WERI-Rb-1 (cell line): Measurements from ENCODE around the gene SAMD8.

Experiments used
- DNase-seq: peaks from one replicate; pipeline ENCODE4 v3.0.0-alpha.2; 2020
- H3K27ac ChIP-seq: fragments of 250-450 bp; sonication (Bioruptor Pico); 2 replicates; pipeline ENCODE4 v1.5.1; 2020; ENCODE audit warnings: mild to moderate bottlenecking, moderate library complexity
- H3K27me3 ChIP-seq: fragments of 250-450 bp; sonication (Bioruptor Pico); 2 replicates; pipeline ENCODE4 v1.5.1; 2021; ENCODE audit warnings: mild to moderate bottlenecking, low read depth, moderate library complexity; ENCODE audit not compliant: insufficient read depth, severe bottlenecking
- H3K36me3 ChIP-seq: fragments of 250-450 bp; sonication (Bioruptor Pico); 2 replicates; pipeline ENCODE4 v1.5.1; 2020; ENCODE audit warnings: mild to moderate bottlenecking, moderate library complexity
- H3K4me3 ChIP-seq: 2 replicates; pipeline ENCODE4 v1.5.1; 2011; ENCODE audit warnings: low read depth, mild to moderate bottlenecking, control low read depth, low read length
- H3K9me3 ChIP-seq: fragments of 250-450 bp; sonication (Bioruptor Pico); 2 replicates; pipeline ENCODE4 v1.5.1; 2021; ENCODE audit warnings: mild to moderate bottlenecking, moderate library complexity; ENCODE audit not compliant: severe bottlenecking
- TF ChIP-seq, protein P1 (sequence below): IDR thresholded peaks from 2 replicates; pipeline ENCODE4 v1.5.1; 2011; ENCODE audit warnings: low read depth, mild to moderate bottlenecking, control low read depth, inconsistent platforms, low read length

SAMD8 gene

GRCh38 chr10:75088640-75089039, 22.8 kb upstream of the SAMD8 start:
- Histone ChIP-seq H3K27me3 (no peaks in the 10 kb centered on the region), H3K4me3 (no peak overlapping the region), H3K36me3 (no peaks in the 10 kb centered on the region), H3K27ac (no peak overlapping the region), H3K9me3 (no peaks in the 10 kb centered on the region)
- TF ChIP-seq, protein P1, sequence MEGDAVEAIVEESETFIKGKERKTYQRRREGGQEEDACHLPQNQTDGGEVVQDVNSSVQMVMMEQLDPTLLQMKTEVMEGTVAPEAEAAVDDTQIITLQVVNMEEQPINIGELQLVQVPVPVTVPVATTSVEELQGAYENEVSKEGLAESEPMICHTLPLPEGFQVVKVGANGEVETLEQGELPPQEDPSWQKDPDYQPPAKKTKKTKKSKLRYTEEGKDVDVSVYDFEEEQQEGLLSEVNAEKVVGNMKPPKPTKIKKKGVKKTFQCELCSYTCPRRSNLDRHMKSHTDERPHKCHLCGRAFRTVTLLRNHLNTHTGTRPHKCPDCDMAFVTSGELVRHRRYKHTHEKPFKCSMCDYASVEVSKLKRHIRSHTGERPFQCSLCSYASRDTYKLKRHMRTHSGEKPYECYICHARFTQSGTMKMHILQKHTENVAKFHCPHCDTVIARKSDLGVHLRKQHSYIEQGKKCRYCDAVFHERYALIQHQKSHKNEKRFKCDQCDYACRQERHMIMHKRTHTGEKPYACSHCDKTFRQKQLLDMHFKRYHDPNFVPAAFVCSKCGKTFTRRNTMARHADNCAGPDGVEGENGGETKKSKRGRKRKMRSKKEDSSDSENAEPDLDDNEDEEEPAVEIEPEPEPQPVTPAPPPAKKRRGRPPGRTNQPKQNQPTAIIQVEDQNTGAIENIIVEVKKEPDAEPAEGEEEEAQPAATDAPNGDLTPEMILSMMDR: no peak
- DNase-seq: no peak

DNA sequence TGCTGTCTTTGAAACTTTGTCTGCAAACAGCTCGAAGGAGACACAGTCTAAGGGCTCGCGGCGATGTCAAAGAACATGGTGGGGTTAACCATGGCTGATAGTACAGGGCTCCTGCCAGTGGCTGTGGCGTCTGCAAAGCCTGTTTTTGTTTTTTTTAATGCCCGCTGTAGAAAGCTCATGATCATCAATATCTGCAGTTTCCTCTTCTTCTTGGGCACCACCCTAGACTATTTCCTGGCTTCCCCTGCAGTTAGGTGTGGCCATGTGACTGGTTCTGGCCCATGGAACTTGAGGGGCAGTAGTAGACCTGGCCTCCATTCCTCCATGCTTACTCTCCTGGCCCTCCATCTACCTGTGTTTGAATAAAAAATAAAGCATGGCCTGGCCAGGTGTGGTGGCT, 21.8 kb upstream of the SAMD8 start:
- TF ChIP-seq, protein P1: no peak
- H3K36me3 ChIP-seq: no peaks in the 10 kb centered on the region
- no peak for DNase-seq
- H3K27ac ChIP-seq: no peak overlapping the region
- no peak overlapping the region for H3K4me3 ChIP-seq
- no peaks in the 10 kb centered on the region for H3K9me3 ChIP-seq
- no peaks in the 10 kb centered on the region for H3K27me3 ChIP-seq

DNA sequence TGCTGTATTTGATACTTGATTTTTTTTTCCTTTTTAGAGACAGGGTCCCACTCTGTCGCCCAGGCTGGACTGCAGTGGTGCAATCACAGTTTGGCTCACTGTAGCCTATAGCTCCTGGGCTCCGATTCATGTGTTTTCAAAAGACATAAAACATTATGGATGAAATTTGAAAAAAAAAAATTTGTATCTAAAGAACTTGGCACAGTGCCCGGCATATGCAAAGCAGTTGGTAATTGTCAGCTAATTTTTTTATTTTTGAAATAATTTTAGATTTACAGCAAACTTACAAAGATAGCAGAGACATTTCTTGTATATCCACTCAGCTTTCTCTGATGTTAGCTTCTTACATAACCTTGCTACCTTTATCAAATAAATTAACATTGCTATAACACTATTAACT, 20.3 kb upstream of the SAMD8 start:
- no peak for DNase-seq
- Histone ChIP-seq H3K27me3 (no peaks in the 10 kb centered on the region), H3K4me3 (no peak overlapping the region), H3K9me3 (no peaks in the 10 kb centered on the region), H3K27ac (no peak overlapping the region), H3K36me3 (no peaks in the 10 kb centered on the region)
- TF ChIP-seq, protein P1: no peak

GRCh38 chr10:75094465-75094864, 17.0 kb upstream of the SAMD8 start:
- Histone ChIP-seq H3K27me3 (no peaks in the 10 kb centered on the region), H3K27ac (no peak overlapping the region), H3K9me3 (no peaks in the 10 kb centered on the region), H3K4me3 (no peak overlapping the region), H3K36me3 (no peaks in the 10 kb centered on the region)
- DNase-seq: no peak
- TF ChIP-seq, protein P1: no peak

DNA sequence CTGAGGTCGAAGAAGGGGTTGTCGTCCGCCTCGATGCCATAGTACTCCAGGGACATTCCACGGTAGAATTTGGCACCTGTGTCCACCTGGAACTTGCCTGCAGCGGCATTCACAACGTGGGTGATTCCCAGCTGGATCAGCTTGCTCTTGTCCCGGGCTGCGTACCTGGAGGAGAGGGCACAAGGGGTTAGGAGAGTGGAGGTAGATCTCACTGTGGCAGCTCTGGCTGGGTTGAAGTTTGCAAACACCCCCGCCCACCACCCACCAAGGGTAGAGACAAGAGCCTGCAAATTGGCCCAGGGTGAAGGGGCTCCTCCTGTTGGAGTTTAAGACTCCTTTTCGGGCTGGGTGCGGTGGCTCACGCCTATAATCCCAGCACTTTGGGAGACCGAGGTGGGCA, 15.8 kb upstream of the SAMD8 start:
- TF ChIP-seq, protein P1: no peak
- DNase-seq: no peak
- H3K4me3 ChIP-seq: no peak overlapping the region
- no peaks in the 10 kb centered on the region for H3K27me3 ChIP-seq
- no peaks in the 10 kb centered on the region for H3K9me3 ChIP-seq
- H3K36me3 ChIP-seq: no peaks in the 10 kb centered on the region
- H3K27ac ChIP-seq: no peak overlapping the region

DNA sequence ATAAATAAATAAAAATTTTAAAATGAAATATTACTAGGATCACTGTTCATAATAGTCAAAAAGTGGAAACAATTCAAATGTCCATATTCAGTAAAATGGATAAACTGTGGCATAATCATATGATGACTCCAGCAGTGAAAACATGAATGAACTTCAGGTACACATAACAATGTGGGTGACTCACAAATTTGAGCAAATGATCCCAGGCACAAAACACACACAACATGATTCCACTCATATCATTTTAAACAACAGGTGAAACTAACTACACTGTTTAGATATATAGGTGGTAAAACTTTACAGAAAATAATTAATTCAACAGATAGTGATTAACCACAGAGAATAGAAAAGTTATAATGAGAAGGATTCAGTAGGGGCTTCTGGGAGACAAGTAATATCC, 14.7 kb upstream of the SAMD8 start:
- Histone ChIP-seq H3K4me3 (no peak overlapping the region), H3K27me3 (no peaks in the 10 kb centered on the region), H3K27ac (no peak overlapping the region), H3K36me3 (no peaks in the 10 kb centered on the region), H3K9me3 (no peaks in the 10 kb centered on the region)
- TF ChIP-seq, protein P1: no peak
- DNase-seq: no peak
